A673 (cell line): ENCODE measurements around the gene CGNL1. TPM values are rescaled to one million over a fixed set of nuclear protein-coding genes. Genes with fewer than 3 reads are reported as not detected.

Experiments
- BruUV-seq: library from RNA; stranded (reverse); fragments of 400-500 nt; replicated peaks from 2 replicates; lab custom pipeline; 2021; lab: Mats Ljungman, UMichigan
- CTCF ChIA-PET: fragments of 300-600 bp; sonication (Branson Sonifier 250); formaldehyde crosslinking; loops from one replicate; lab custom pipeline; 2022; ENCODE audit warnings: antibody characterized with exemption; lab: Charles Lee
- POLR2A ChIA-PET: fragments of 300-600 bp; sonication (Branson Sonifier 250); formaldehyde crosslinking; loops from one replicate; lab custom pipeline; 2022; ENCODE audit warnings: antibody characterized with exemption; ENCODE audit not compliant: low non-redundant PET; lab: Charles Lee
- DNase-seq: peaks from one replicate; pipeline ENCODE4 v3.0.0-alpha.2; 2015; ENCODE audit warnings: low spot score
- H3K27ac ChIP-seq: fragments of 200-600 bp; sonication (generic); 2 replicates; pipeline ENCODE4 v1.5.1; 2016; ENCODE audit warnings: mixed run types, low read depth, mild to moderate bottlenecking, mixed read lengths, antibody characterized with exemption, low read length; ENCODE audit not compliant: poor library complexity, severe bottlenecking
- H3K27me3 ChIP-seq: fragments of 200-600 bp; sonication (generic); replicated peaks from 2 replicates; pipeline ENCODE4 v1.6.1; 2017; ENCODE audit warnings: mixed run types, low read depth, mild to moderate bottlenecking, mixed read lengths, antibody characterized with exemption, low read length; ENCODE audit not compliant: insufficient read depth, poor library complexity
- H3K36me3 ChIP-seq: fragments of 200-600 bp; sonication (generic); 2 replicates; pipeline ENCODE4 v1.6.1; 2016; ENCODE audit warnings: mixed run types, mild to moderate bottlenecking, mixed read lengths, antibody characterized with exemption, low read length; ENCODE audit not compliant: insufficient read depth, poor library complexity, severe bottlenecking
- H3K4me1 ChIP-seq: fragments of 200-600 bp; sonication (generic); 2 replicates; pipeline ENCODE4 v1.6.1; 2017; ENCODE audit warnings: mixed run types, mild to moderate bottlenecking, mixed read lengths, antibody characterized with exemption, low read length; ENCODE audit not compliant: insufficient read depth, poor library complexity, severe bottlenecking
- H3K4me3 ChIP-seq: fragments of 200-600 bp; sonication (generic); 2 replicates; pipeline ENCODE4 v1.5.1; 2016; ENCODE audit warnings: low read depth, mixed run types, mild to moderate bottlenecking, mixed read lengths, low read length; ENCODE audit not compliant: poor library complexity, severe bottlenecking
- H3K9me3 ChIP-seq: fragments of 200-600 bp; sonication (generic); 2 replicates; pipeline ENCODE4 v1.6.1; 2016; ENCODE audit warnings: mixed run types, low read depth, mild to moderate bottlenecking, mixed read lengths, antibody characterized with exemption, low read length; ENCODE audit not compliant: poor library complexity, severe bottlenecking
- CTCF ChIP-seq: fragments of 300-800, 200-600 bp; sonication (generic); conservative IDR thresholded peaks from 2 replicates; pipeline ENCODE4 v1.5.1; 2017; ENCODE audit warnings: low read depth, mild to moderate bottlenecking, antibody characterized with exemption, low read length, moderate library complexity, mixed read lengths
- EZH2 ChIP-seq: fragments of 200-600 bp; sonication (generic); IDR thresholded peaks from 2 replicates; pipeline ENCODE4 v1.6.1; 2017; ENCODE audit warnings: borderline replicate concordance, low read depth, mild to moderate bottlenecking, mixed read lengths, antibody characterized with exemption, low read length; ENCODE audit not compliant: poor library complexity, severe bottlenecking
- intact Hi-C: fragments of 100-400 bp; cut with micrococcal nuclease; formaldehyde crosslinking; loops from one replicate; pipeline ENCODE4 v1.10.0; 2022; ENCODE audit not compliant: unreplicated experiment
- total RNA-seq: library from RNA; stranded (reverse); gene quantifications from 2 replicates; pipeline ENCODE4 v1.2.3, GENCODE V29; 2021

Gene CGNL1
- total RNA-seq, 1 experiment from 2014 or later = 0.58 TPM

GRCh38 chr15:57550640-57551039 is 174.3 kb downstream of the CGNL1 start:
- CTCF ChIA-PET = interaction anchor here (1.6 kb wide), 1 partner anchor 9 kb away, joined by 3 read pairs; no protein-coding TSS in a partner anchor
- BruUV-seq = no TSS peak
- POLR2A ChIA-PET = no interaction called here
- no peaks in the 10 kb centered on the region for H3K27me3 ChIP-seq
- peaks cover 41% of the 10 kb centered on the region for H3K4me1 ChIP-seq
- no peaks in the 10 kb centered on the region for H3K9me3 ChIP-seq
- DNase-seq = no peak
- TF ChIP-seq CTCF = no peak
- no peak for TF ChIP-seq EZH2
- intact Hi-C loops = no loop called here
- H3K27ac ChIP-seq = no peak overlapping the region
- H3K36me3 ChIP-seq = no peaks in the 10 kb centered on the region
- no peak overlapping the region for H3K4me3 ChIP-seq

GRCh38 chr15:57551715-57552677 is 175.7 kb downstream of the CGNL1 start:
- POLR2A ChIA-PET = no interaction called here
- H3K4me3 ChIP-seq = no peak overlapping the region
- no peaks in the 10 kb centered on the region for H3K9me3 ChIP-seq
- CTCF ChIA-PET = interaction anchor here (0.5 to 1.0 kb wide), 5 partner anchors 8 to 102 kb away, joined by 3 to 10 read pairs (median 3); no protein-coding TSS in a partner anchor
- intact Hi-C loops = no loop called here
- H3K4me1 ChIP-seq = peaks cover 41% of the 10 kb centered on the region
- no peaks in the 10 kb centered on the region for H3K27me3 ChIP-seq
- no peak for TF ChIP-seq EZH2
- no TSS peak for BruUV-seq
- H3K36me3 ChIP-seq = no peaks in the 10 kb centered on the region
- DNase-seq = peak; percentile 83
- peak overlapping the region; percentile 63 for H3K27ac ChIP-seq

GRCh38 chr15:57552678-57553334 is 176.5 kb downstream of the CGNL1 start:
- Histone ChIP-seq H3K36me3 (no peaks in the 10 kb centered on the region), H3K4me1 (peaks cover 41% of the 10 kb centered on the region), H3K9me3 (no peaks in the 10 kb centered on the region), H3K27ac (no peak overlapping the region), H3K4me3 (no peak overlapping the region), H3K27me3 (no peaks in the 10 kb centered on the region)
- BruUV-seq = no TSS peak
- POLR2A ChIA-PET = no interaction called here
- intact Hi-C loops = no loop called here
- no peak for DNase-seq
- TF ChIP-seq CTCF (no peak), EZH2 (no peak)
- CTCF ChIA-PET = interaction anchor here (0.5 kb wide), 1 partner anchor 101 kb away, joined by 5 read pairs; no protein-coding TSS in a partner anchor
